ENCODE measurements around the gene ESYT2. TPM values are rescaled to one million over a fixed set of nuclear protein-coding genes. Genes with fewer than 3 reads are reported as not detected.
A peak's percentile ranks its signal among the peaks of the same experiment; 100 is the strongest.

ESYT2 gene
- total and polyA plus RNA-seq, 9 of the 15 experiments (the other 6 are each of a cell fraction or from before 2014, with no cell fraction given), result 5.8 to 86.9 (median 64.7) TPM

DNA sequence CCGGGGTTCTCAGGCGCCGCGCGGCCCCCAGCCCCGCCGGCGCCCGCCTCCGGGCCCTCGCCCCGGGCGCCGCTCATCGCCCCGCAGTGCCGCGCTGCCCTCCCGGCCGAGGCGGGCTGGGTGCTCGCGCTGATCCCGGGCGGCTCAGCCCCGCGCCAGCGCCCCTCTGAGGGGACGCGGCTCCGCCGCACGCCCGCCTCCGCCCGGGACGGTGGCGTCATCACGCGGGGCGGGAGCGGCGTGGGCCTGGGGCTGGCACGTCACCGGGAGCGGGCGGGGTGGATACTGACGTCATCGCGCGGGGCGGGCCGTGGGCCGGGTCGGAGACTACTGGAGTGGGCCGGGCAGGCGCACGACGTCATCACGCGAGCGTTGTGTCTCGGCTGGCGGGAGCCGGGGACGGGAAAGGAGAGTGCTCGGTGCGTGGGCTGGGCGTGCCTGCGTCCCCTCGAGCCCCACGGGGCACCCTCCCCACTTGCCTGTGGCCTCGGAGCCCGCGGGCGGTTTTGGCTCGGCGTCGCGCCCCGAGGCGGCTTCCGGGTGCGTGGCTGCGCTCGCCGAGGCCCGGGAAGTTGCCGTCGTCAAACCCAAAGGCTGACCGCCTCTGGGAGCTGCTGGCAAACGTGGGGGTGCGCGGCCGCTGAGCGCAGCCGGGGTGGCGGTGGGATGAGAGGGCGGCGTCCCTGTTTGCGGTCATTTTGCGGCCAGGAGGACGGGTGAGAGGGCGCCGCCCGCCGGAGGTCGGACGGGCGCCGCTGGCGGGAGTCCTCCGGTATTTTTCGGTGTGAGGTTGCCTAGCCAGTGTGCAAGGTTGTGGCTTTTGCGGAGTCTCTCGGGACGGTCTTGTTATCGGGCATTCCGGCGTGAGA lies at the start of gene ESYT2 (continued):
- peak; percentile 85 for TF ChIP-seq POLR2AphosphoS5 (IDR thresholded peaks at IDR 0.05; ENCODE audit: control insufficient read depth, insufficient read depth, low read depth, low read length)
- TF ChIP-seq, protein P1, sequence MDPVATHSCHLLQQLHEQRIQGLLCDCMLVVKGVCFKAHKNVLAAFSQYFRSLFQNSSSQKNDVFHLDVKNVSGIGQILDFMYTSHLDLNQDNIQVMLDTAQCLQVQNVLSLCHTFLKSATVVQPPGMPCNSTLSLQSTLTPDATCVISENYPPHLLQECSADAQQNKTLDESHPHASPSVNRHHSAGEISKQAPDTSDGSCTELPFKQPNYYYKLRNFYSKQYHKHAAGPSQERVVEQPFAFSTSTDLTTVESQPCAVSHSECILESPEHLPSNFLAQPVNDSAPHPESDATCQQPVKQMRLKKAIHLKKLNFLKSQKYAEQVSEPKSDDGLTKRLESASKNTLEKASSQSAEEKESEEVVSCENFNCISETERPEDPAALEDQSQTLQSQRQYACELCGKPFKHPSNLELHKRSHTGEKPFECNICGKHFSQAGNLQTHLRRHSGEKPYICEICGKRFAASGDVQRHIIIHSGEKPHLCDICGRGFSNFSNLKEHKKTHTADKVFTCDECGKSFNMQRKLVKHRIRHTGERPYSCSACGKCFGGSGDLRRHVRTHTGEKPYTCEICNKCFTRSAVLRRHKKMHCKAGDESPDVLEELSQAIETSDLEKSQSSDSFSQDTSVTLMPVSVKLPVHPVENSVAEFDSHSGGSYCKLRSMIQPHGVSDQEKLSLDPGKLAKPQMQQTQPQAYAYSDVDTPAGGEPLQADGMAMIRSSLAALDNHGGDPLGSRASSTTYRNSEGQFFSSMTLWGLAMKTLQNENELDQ (CRISPR knock-in tag; IDR thresholded peaks at IDR 0.05; ENCODE audit: borderline replicate concordance), result no peak
- TF ChIP-seq KDM2B (CRISPR knock-in tag; IDR thresholded peaks at IDR 0.05), result peak; percentile 96
- no peak for TF ChIP-seq NFIX (CRISPR knock-in tag; IDR thresholded peaks at IDR 0.05; ENCODE audit: low read depth)
- TF ChIP-seq PCBP2 (IDR thresholded peaks at IDR 0.05; ENCODE audit: low read depth, low read length, poor library complexity, severe bottlenecking), result no peak
- no peak for TF ChIP-seq ZNF785 (CRISPR knock-in tag; IDR thresholded peaks at IDR 0.05)
- no peak for TF ChIP-seq NCOA4 (IDR thresholded peaks at IDR 0.05; ENCODE audit: partially characterized antibody)
- TF ChIP-seq TCF3 (CRISPR knock-in tag; IDR thresholded peaks at IDR 0.05), result peak; percentile 7; the same call in 1 of the 2 replicates
- no peak for TF ChIP-seq SRSF9 (IDR thresholded peaks at IDR 0.05; ENCODE audit: borderline replicate concordance, low read depth, low read length)
- TF ChIP-seq NCOA1 (IDR thresholded peaks at IDR 0.05; ENCODE audit: low read depth), result peak; percentile 91
- TF ChIP-seq SMARCA4 (IDR thresholded peaks at IDR 0.05), result peak; percentile 85
- no peak for TF ChIP-seq ZNF146 (CRISPR knock-in tag; IDR thresholded peaks at IDR 0.05; ENCODE audit: unreplicated experiment)
- peak; percentile 68 for TF ChIP-seq NCOR1 (IDR thresholded peaks at IDR 0.05)
- TF ChIP-seq CHD4 (IDR thresholded peaks at IDR 0.05; ENCODE audit: insufficient read depth, insufficient replicate concordance, low read depth, low read length, poor library complexity, severe bottlenecking), result peak; percentile 29
- TF ChIP-seq TGIF2 (CRISPR knock-in tag; IDR thresholded peaks at IDR 0.05), result peak; percentile 92; the same call in 1 of the 2 replicates
- peak; percentile 55 for TF ChIP-seq HCFC1 (IDR thresholded peaks at IDR 0.05; ENCODE audit: low read depth, low read length)
- TF ChIP-seq, protein P2, sequence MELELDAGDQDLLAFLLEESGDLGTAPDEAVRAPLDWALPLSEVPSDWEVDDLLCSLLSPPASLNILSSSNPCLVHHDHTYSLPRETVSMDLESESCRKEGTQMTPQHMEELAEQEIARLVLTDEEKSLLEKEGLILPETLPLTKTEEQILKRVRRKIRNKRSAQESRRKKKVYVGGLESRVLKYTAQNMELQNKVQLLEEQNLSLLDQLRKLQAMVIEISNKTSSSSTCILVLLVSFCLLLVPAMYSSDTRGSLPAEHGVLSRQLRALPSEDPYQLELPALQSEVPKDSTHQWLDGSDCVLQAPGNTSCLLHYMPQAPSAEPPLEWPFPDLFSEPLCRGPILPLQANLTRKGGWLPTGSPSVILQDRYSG (tag; conservative IDR thresholded peaks at IDR 0.05; ENCODE audit: low read depth), result peak; percentile 77
- TF ChIP-seq RHOXF2B (CRISPR knock-in tag; conservative IDR thresholded peaks at IDR 0.05), result 0 out of 2 replicates have a peak, but pooled peaks have one; percentile 50
- no peak for TF ChIP-seq PTBP1 (IDR thresholded peaks at IDR 0.05; ENCODE audit: low read depth, low read length)
- TF ChIP-seq FOS (IDR thresholded peaks at IDR 0.05; ENCODE audit: extremely low read depth, insufficient read length), result no peak
- TF ChIP-seq, protein P3, sequence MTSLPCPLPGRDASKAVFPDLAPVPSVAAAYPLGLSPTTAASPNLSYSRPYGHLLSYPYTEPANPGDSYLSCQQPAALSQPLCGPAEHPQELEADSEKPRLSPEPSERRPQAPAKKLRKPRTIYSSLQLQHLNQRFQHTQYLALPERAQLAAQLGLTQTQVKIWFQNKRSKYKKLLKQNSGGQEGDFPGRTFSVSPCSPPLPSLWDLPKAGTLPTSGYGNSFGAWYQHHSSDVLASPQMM (CRISPR knock-in tag; IDR thresholded peaks at IDR 0.05), result no peak
- TF ChIP-seq ZFPM2 (CRISPR knock-in tag; IDR thresholded peaks at IDR 0.05), result no peak
- peak; percentile 46 to 52; a peak in 2 of 4 replicates for TF ChIP-seq ETV6 (IDR thresholded peaks at IDR 0.05; ENCODE audit: borderline replicate concordance in 1 of 2, low read depth in 2 of 2, low read length in 1 of 2)
- TF ChIP-seq ETV6 (CRISPR knock-in tag; IDR thresholded peaks at IDR 0.05; ENCODE audit: borderline replicate concordance), result no peak

Data from K562 (cell line).